Stimulated activated naive B cell treated with anti-CD40 and anti-IgM and Interleukin-4, amounts not matched to agents 10 μg/mL and 1 μg/mL and 100 μg/mL, for 72 hours (primary cell): ENCODE measurements around the gene CFAP126.
"Not testable (repeated sequence)": the region's sequence is repeated elsewhere in the genome, so short reads cannot be mapped to it uniquely, and the experiment has no call there.

Experiments
- ATAC-seq, 2 donors: fragments of 150-1000 bp; cut with Tn5 transposase; replicated peaks; 2 replicates each; pipeline ENCODE4 v1.10.0; 2021; ENCODE audit warnings: moderate library complexity in 1 of 2
- DNase-seq: peaks from one replicate; pipeline ENCODE4 v3.0.0; 2021
- H3K27ac Mint-ChIP-seq: one replicate; pipeline ENCODE4 v1.8.0; 2022; ENCODE audit warnings: mild to moderate bottlenecking, mixed read lengths
- H3K27me3 Mint-ChIP-seq, 2 donors: one replicate each; pipeline ENCODE4 v1.8.0; 2022; ENCODE audit warnings: mixed read lengths in 2 of 2
- H3K36me3 Mint-ChIP-seq, 2 donors: one replicate each; pipeline ENCODE4 v1.8.0; 2022; ENCODE audit warnings: mixed read lengths in 2 of 2, mild to moderate bottlenecking in 1 of 2
- H3K4me1 Mint-ChIP-seq, 2 donors: one replicate each; pipeline ENCODE4 v1.8.0; 2022; ENCODE audit warnings: mixed read lengths in 2 of 2, mild to moderate bottlenecking in 1 of 2
- H3K4me3 Mint-ChIP-seq, 2 donors: one replicate each; pipeline ENCODE4 v1.8.0; 2022; ENCODE audit warnings: mild to moderate bottlenecking in 2 of 2, mixed read lengths in 2 of 2, moderate library complexity in 1 of 2
- H3K9me3 Mint-ChIP-seq, 2 donors: one replicate each; pipeline ENCODE4 v1.8.0; 2022; ENCODE audit warnings: mixed read lengths in 2 of 2, mild to moderate bottlenecking in 1 of 2

CFAP126 gene

DNA sequence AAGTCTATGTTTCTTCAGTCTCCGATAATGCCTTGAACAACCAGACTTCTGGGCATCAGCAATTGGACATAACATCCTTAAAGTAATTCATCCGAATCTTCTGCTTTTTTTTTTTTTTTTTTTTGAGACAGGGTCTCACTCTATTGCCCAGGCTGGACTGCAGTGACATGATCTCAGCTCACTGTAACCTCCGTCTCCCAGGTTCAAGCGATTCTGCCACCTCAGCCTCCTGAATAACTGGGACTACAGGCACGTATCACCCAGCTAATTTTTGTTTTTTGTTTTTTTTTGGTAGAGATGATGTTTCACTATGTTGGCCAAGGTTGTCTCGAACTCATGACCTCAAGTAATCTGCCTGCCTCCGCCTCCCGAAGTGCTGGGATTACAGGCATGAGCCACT is 23.9 kb upstream of the CFAP126 start:
- no peak for DNase-seq
- H3K4me1 Mint-ChIP-seq: peaks cover 15 to 37% of the 10 kb centered on the region in 2 donors
- H3K27me3 Mint-ChIP-seq: no peaks in the 10 kb centered on the region
- no peaks in the 10 kb centered on the region for H3K9me3 Mint-ChIP-seq
- no peak overlapping the region for H3K27ac Mint-ChIP-seq
- ATAC-seq: no peak
- no peaks in the 10 kb centered on the region for H3K36me3 Mint-ChIP-seq
- no peak overlapping the region for H3K4me3 Mint-ChIP-seq

DNA sequence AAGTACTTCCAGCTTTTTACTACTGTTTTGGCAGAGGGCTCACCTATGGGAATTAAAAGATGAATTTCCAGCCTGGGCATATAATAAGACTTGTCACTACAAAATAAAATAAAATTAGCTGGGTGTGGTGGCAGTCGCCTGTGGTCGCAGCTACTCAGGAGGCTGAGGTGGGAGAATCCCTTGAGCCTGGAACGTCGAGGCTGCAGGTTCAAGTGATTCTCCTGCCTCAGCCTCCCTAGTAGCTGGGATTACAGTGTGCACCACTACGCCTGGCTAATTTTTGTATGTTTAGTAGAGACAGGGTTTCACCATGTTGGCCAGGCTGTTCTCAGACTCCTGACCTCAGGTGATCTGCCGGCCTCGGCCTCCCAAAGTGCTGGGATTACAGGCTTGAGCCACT is 23.5 kb upstream of the CFAP126 start:
- H3K4me3 Mint-ChIP-seq: peak overlapping the region; percentile 95 to 96
- DNase-seq, ATAC-seq, H3K27me3 Mint-ChIP-seq, H3K27ac Mint-ChIP-seq, H3K9me3 Mint-ChIP-seq, H3K36me3 Mint-ChIP-seq: not testable (repeated sequence)
- peaks cover 15 to 42% of the 10 kb centered on the region in 2 donors for H3K4me1 Mint-ChIP-seq

DNA sequence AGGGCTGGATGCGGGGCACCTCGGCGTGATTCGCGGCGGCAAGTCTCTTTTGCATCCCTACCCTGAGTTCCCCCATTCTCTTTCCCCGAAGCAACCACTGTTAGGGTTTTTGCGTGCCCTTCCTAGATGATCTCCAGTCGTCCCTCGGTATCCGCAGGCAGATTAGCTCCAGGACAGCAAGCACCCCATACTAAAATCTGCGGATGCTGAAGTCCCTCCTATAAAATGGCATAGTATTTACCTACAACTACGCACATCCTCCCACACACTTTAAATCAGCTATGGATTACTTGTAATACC is 22.8 kb upstream of the CFAP126 start:
- H3K4me1 Mint-ChIP-seq: peaks cover 15 to 42% of the 10 kb centered on the region in 2 donors
- peak overlapping the region; percentile 95 to 96 for H3K4me3 Mint-ChIP-seq

DNA sequence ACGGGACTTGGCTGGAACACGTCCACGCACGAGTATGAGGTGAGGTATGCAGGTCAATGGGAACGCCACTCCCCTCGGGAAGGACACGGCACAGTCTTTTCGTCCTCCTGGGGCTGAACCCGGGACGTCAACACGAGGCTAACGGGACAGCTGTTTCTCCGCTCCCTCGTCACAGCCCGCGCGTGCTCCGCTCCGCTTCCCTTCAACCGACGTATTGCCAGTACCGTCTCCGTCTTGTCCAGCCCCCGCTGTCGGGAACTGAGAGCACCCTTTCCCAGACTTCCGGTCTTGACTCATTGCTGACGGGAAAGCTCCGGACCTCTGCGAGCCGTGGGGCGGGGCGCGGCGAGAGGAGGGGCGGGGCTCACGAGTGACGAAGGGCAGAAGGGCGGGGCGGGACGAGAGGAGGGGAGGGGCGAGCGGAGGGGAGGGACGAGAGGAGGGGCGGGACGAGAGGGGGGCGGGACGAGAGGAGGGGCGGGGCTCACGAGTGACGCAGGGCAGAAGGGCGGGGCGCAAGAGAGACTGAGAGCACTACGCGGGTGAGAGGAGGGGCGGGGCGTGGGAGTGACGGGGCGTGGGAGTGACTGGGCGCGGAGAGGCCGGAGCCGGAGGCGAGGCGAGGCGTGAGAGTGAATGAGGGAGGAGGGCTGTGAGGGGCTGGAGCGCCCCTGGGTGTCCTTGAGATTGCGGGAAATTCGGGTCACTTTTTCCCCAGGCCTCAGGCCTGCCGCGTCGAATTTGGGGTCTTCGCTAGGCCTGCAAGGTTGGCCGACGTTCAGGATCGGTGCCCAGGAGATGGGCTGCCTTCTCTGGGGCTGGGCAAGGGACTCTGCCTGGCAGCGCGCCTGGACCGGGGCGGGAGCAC is 22.2 kb upstream of the CFAP126 start:
- DNase-seq (peak; percentile 81), ATAC-seq (peak; percentile 85 to 91)
- Mint-ChIP-seq H3K27ac (peak overlapping the region; percentile 96), H3K27me3 (no peaks in the 10 kb centered on the region), H3K4me3 (peak overlapping the region; percentile 95 to 96), H3K9me3 (no peaks in the 10 kb centered on the region), H3K36me3 (no peaks in the 10 kb centered on the region), H3K4me1 (peaks cover 15 to 42% of the 10 kb centered on the region in 2 donors)

More for the DNA sequence above, 22.8 kb upstream of the CFAP126 start:
- ATAC-seq: peak; percentile 17 to 26
- Mint-ChIP-seq H3K36me3 (no peaks in the 10 kb centered on the region), H3K27ac (peak overlapping the region; percentile 96), H3K9me3 (no peaks in the 10 kb centered on the region), H3K27me3 (no peaks in the 10 kb centered on the region)
- DNase-seq: no peak

DNA sequence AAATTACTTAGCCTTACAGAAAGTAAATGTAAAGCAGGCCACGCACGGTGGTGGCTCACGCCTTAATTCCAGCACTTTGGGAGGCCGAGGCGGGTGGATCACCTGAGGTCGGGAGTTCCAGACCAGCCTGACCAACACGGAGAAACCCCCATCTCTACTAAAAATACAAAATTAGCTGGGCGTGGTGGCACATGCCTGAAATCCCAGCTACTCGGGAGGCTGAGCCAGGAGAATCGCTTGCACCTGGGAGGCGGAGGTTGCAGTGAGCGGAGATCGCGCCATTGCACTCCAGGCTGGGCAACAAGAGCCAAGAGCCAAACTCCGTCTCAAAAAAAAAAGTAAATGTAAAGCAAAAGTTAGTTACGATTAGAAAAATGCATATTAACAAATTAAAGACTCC is 21.5 kb upstream of the CFAP126 start:
- peak overlapping the region; percentile 95 to 96 for H3K4me3 Mint-ChIP-seq
- H3K36me3 Mint-ChIP-seq, DNase-seq, H3K27me3 Mint-ChIP-seq, ATAC-seq, H3K9me3 Mint-ChIP-seq: not testable (repeated sequence)
- H3K27ac Mint-ChIP-seq: peak overlapping the region; percentile 96
- H3K4me1 Mint-ChIP-seq: peaks cover 15 to 42% of the 10 kb centered on the region in 2 donors

DNA sequence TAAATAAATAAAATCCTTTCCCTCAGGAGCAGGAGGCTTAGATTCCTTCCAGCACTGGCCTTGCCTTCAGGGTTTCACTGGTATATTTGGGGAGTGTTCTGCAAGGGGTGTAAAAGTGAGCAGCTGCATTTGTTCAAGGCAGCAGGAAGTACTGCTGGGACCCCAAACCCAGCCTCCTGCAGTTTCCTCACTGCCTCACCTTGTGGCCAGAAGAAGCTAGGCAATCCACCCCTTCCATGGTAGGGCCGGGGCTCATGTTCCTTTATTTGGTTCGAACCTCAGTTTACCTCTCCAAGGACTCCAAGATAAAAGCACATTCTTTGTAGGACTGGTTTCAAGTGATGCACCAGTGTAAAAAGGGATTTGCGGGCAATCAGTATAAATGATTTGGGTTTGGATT is 21.0 kb upstream of the CFAP126 start:
- H3K9me3 Mint-ChIP-seq: no peaks in the 10 kb centered on the region
- no peak for ATAC-seq
- no peak for DNase-seq
- H3K36me3 Mint-ChIP-seq: no peaks in the 10 kb centered on the region
- H3K27me3 Mint-ChIP-seq: no peaks in the 10 kb centered on the region
- peaks cover 15 to 41% of the 10 kb centered on the region in 2 donors for H3K4me1 Mint-ChIP-seq
- H3K27ac Mint-ChIP-seq: no peak overlapping the region
- no peak overlapping the region for H3K4me3 Mint-ChIP-seq

DNA sequence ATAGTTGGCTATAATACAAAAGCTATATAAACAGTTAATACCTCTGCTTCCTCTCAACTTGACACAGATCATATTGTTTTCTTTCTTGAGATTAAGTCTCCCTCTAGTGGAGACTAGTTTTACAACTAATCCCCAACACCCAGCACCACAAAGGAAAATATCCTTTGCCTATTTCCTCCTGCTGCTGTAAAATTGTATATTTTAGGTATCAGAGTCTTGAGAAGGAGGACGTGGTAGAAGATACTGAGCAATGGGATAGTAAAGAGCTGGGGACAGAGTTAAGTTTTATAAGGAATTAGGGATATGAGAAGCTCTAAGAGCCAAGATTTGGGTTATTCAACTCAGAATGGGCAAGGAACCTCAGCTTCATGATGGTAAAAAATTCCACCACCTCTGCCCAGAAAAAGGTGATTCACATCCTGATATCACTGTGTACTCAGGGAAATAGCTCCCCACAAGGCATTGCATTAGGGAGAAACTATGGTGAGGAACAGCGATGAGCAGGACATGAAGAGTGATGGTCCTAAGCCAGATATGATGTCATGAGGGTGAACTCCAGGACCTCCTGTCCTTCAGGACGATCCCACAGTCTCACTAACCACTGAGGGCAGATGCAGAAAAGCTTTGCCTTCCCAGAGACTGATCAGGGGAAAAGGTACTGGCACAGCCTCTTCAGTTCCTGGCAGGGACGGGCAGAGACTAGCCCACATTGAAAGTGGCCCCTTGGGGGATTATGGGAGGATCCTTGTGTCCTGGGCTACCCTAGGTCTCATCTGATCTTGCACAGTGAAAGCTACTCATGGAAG is 14.7 kb upstream of the CFAP126 start:
- H3K9me3 Mint-ChIP-seq: no peaks in the 10 kb centered on the region
- ATAC-seq (peak; percentile 73 to 80), DNase-seq (no peak)
- no peaks in the 10 kb centered on the region for H3K27me3 Mint-ChIP-seq
- no peak overlapping the region for H3K27ac Mint-ChIP-seq
- H3K4me3 Mint-ChIP-seq: no peak overlapping the region
- H3K4me1 Mint-ChIP-seq: peaks cover 2 to 19% of the 10 kb centered on the region in 2 donors
- H3K36me3 Mint-ChIP-seq: no peaks in the 10 kb centered on the region

DNA sequence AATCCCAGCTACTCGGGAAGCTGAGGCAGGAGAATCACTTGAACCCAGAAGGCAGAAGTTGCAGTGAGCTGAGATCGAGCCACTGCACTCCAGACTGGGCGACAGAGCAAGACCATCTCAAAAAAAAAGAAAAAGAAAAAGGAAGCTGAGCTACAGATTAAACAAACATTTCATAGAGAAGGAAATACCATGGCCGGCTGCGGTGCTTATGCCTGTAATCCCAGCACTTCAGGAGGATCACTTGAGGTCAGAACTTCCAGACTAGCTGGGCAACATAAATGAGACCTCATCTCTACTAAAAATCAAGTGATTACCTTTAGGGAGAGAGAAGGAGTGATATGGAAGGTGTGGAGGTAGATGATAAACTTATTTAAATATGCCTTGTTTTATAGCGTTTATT is 14.0 kb upstream of the CFAP126 start:
- Mint-ChIP-seq H3K9me3 (no peaks in the 10 kb centered on the region), H3K27me3 (no peaks in the 10 kb centered on the region), H3K4me3 (no peak overlapping the region), H3K36me3 (no peaks in the 10 kb centered on the region), H3K4me1 (peaks cover 0 to 12% of the 10 kb centered on the region in 2 donors), H3K27ac (no peak overlapping the region)
- ATAC-seq (no peak), DNase-seq (no peak)

DNA sequence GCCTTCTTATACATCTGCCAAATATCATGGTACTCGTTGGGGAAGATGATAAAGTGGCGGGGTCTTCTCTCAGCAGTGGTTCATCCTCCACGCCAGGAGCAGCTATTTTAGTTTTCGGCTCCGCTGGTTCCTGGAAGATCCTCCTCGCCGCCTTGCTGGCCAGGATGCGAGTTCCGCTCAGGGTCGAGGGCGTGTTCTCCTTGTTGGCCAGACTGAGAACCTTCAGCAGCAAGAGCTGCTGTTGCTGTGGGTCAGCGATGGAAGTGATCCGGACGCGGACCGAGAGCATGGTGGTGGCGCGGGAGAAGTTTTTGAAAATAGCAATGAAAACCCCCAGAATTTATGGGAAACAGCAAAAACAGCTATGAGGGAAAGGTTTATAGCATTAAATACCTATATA is 11.4 kb upstream of the CFAP126 start:
- ATAC-seq: no peak
- no peak overlapping the region for H3K27ac Mint-ChIP-seq
- H3K9me3 Mint-ChIP-seq: no peaks in the 10 kb centered on the region
- DNase-seq: no peak
- peaks cover 0 to 5% of the 10 kb centered on the region in 2 donors for H3K4me1 Mint-ChIP-seq
- H3K4me3 Mint-ChIP-seq: no peak overlapping the region
- H3K36me3 Mint-ChIP-seq: no peaks in the 10 kb centered on the region
- no peaks in the 10 kb centered on the region for H3K27me3 Mint-ChIP-seq

DNA sequence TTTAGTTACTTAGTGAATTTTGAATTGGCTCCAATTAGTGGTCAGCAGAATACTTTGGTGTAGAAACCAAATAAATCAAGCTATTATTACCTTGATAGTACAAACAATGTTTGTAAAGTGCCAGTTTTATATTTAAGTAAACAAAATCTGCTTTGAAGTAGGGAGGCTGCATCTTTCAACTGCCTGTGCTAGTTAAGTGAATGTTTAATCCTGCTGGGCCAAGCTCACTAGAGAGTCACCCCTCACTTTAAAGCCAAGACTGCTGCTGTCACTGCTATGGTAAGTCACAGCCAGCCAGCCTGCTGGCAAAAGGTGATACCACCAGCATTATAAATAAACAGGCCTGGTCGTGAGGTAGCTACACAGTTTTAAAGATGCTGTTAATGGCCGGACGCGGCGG is 10.3 kb upstream of the CFAP126 start:
- DNase-seq (no peak), ATAC-seq (no peak)
- peaks cover 0 to 5% of the 10 kb centered on the region in 2 donors for H3K4me1 Mint-ChIP-seq
- H3K4me3 Mint-ChIP-seq: no peak overlapping the region
- H3K9me3 Mint-ChIP-seq: no peaks in the 10 kb centered on the region
- no peak overlapping the region for H3K27ac Mint-ChIP-seq
- H3K36me3 Mint-ChIP-seq: no peaks in the 10 kb centered on the region
- no peaks in the 10 kb centered on the region for H3K27me3 Mint-ChIP-seq

DNA sequence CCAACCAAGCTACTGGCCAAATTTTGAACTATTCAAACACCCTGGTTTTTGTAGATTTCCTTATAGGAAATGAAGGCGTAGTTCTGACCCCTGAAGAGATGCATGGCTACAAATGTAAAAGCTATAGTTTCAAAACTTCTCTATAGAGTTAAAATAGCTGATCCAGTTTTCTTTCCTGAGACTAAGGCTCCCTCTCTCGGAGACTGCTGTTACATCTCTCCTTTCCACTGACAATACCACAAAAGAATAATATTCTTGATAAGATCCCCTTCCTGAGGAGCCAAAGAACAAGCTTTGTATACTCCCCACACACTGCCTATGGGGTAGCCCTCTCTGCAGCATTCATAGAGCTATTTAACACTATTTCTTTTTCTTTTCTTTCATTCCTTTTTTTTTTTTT is 6.7 kb upstream of the CFAP126 start:
- no peak overlapping the region for H3K4me3 Mint-ChIP-seq
- no peaks in the 10 kb centered on the region for H3K36me3 Mint-ChIP-seq
- ATAC-seq (no peak), DNase-seq (no peak)
- no peak overlapping the region for H3K27ac Mint-ChIP-seq
- H3K4me1 Mint-ChIP-seq: no peaks in the 10 kb centered on the region
- H3K9me3 Mint-ChIP-seq: no peaks in the 10 kb centered on the region
- no peaks in the 10 kb centered on the region for H3K27me3 Mint-ChIP-seq

DNA sequence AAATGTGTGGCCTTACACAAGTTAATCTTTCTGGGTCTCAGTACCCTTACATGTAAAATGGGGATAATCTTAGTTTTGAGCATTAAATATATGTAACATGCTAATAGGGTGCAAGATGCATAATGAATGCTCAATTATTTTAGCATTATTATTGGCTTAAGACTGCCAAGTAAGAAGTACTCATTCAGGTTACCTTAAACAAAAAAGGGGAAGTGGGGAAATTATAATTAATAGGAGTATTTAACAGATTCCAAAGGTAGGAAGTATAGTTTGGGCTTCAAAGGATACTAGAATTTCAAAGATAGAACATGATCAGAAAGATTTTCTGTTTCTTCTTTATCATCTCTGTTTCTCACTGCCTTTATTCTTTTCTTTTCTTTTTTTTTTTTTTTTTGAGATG is 5.8 kb upstream of the CFAP126 start:
- H3K27ac Mint-ChIP-seq: no peak overlapping the region
- ATAC-seq (no peak), DNase-seq (no peak)
- H3K27me3 Mint-ChIP-seq: no peaks in the 10 kb centered on the region
- H3K4me1 Mint-ChIP-seq: no peaks in the 10 kb centered on the region
- H3K36me3 Mint-ChIP-seq: no peaks in the 10 kb centered on the region
- H3K4me3 Mint-ChIP-seq: no peak overlapping the region
- no peaks in the 10 kb centered on the region for H3K9me3 Mint-ChIP-seq

DNA sequence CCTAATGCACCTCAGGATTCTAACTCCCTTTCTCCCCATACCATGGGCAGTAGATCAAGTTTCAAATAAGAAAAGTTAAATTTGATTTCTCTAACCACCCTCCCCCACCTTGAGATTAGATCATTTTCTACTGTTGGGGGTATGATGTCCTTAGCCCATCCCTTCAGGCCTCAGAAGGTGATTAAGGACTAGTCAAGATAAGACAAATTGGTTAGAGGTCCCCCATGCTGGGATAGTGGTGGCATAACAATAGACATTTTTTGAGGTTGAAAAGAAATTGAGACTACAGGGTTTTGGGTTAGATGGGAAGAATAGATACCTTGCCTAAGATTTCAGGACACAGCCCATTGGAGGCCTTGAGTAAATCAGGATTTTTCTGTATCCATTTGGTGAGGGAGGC is 2.5 kb downstream of the CFAP126 start:
- Mint-ChIP-seq H3K36me3 (peaks cover 30 to 32% of the 10 kb centered on the region in 2 donors), H3K9me3 (no peaks in the 10 kb centered on the region)
- no peak for ATAC-seq

DNA sequence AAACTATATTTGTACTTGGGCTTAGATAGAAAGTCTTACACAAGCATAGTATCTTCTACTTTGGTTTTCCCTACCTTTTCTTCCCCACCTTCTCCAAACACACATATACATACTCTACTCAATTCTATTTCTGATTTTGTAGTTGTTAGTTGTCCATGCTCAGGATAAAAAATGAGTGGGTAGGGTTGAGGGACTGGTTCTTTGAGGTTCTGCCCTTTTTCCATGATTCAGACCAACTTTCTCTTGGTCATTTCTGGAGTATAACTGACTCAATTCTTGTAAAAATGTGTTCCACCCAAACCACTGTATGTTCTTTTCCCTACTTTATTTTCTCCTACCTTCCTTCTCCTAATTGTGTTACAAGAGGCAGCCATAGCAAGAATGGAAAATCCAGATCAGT is 3.3 kb downstream of the CFAP126 start:
- Mint-ChIP-seq H3K4me3 (no peak overlapping the region), H3K27ac (no peak overlapping the region), H3K9me3 (no peaks in the 10 kb centered on the region), H3K4me1 (peaks cover 10 to 15% of the 10 kb centered on the region in 2 donors), H3K36me3 (peaks cover 34 to 38% of the 10 kb centered on the region in 2 donors), H3K27me3 (no peaks in the 10 kb centered on the region)
- no peak for ATAC-seq
- no peak for DNase-seq

More for the DNA sequence above, 2.5 kb downstream of the CFAP126 start:
- no peak overlapping the region for H3K4me3 Mint-ChIP-seq
- H3K4me1 Mint-ChIP-seq: peaks cover 8 to 10% of the 10 kb centered on the region in 2 donors
- DNase-seq: no peak
- peak overlapping the region; percentile 59 for H3K27ac Mint-ChIP-seq
- no peaks in the 10 kb centered on the region for H3K27me3 Mint-ChIP-seq

DNA sequence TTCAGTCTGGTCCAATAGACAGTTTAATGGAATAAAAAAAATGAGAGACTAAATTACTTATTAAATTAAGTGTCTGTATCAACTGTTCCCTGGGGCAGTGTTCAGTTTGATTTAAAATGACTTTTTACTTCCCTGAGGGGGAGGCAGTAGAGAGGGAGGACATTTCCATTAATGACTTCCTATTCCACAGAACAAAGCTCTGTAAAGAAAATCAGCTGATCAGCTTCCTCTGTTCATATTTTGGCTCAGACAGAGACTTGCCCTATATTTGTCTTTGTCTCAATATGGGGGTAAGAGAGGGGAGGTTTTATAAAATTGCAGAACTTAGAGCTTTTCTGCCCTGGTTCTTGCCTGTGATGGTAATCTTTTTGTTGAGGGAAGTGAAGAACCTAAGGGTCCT is 8.4 kb downstream of the CFAP126 start:
- Mint-ChIP-seq H3K36me3 (peaks cover 31 to 41% of the 10 kb centered on the region in 2 donors), H3K27ac (no peak overlapping the region), H3K4me3 (no peak overlapping the region), H3K9me3 (no peaks in the 10 kb centered on the region), H3K27me3 (no peaks in the 10 kb centered on the region), H3K4me1 (peaks cover 5 to 7% of the 10 kb centered on the region in 2 donors)
- ATAC-seq (no peak), DNase-seq (no peak)
